Measurements from ENCODE around the gene PLEKHA8.

PLEKHA8 gene, protein sequence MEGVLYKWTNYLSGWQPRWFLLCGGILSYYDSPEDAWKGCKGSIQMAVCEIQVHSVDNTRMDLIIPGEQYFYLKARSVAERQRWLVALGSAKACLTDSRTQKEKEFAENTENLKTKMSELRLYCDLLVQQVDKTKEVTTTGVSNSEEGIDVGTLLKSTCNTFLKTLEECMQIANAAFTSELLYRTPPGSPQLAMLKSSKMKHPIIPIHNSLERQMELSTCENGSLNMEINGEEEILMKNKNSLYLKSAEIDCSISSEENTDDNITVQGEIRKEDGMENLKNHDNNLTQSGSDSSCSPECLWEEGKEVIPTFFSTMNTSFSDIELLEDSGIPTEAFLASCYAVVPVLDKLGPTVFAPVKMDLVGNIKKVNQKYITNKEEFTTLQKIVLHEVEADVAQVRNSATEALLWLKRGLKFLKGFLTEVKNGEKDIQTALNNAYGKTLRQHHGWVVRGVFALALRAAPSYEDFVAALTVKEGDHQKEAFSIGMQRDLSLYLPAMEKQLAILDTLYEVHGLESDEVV

DNA sequence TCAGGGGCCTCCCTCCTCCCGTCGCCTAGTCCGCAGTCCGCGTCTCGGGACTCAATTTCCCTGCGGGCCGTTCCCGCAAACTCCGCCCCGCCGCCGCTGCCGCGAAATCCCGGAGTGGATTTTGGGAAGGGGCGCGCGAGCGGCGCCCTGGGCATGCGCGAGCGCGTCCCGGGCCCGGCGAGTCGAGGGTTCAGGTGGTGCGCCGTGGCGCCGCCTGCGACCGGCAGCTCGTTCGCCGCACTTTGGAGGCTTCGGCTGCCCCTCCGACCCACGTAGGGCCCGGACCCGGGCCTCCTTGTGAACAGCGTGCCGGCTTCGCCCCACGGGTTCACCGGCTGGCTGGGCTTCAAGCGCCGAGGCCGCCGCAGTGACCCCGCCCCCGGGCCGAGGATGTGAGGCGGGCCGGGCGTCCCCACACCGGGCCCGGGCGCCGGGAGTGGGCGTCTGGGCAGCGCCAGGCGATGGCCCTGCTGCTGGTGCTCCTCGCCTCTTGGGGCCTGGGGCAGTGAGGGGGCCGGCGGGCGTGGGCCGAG, at the start of gene PLEKHA8:
PLEKHA8 (plus strand) TSS at position 197 of the 533 bp plus-strand sequence. CDS start 351 bp downstream, outside the sequence.
- DNase-seq, result peak; percentile 82

DNA sequence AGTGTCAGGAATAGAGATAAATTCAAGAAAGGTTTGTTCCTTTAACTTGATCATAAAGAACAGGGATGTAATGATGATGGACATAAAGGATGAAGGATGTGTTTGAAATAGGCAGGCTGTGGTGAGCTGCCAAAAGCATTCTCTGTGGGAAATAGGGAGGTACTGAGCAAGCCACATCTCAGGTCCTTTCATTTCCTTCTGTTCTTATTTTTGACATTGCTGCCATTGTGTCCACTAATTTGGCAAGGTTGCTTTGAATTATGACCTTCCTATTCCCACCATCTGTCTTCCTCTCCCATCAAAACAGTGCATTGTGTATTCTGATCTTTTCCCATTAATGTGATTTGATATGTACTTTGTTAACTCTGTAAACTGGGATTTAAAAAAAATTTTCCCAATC, 48.1 kb upstream of the PLEKHA8 start:
- no peak for DNase-seq

DNA sequence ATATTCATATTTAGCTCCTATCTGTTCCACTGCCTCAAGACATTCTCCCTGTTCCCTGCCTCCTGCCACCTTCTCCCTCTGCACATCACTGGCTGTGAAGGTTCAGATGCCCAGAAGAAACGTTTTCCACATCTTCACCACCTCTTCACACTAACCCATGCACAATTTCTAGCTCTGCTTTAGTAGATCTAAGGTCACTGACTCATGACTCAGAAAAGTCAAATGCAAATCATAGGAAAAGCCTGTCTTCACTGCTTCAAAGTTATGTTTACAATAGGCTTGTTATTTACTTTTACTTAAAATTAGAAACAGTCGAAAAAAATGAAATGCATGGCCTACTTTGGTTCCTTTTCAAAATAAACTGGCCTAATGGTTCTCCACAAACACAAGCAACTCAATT, 41.1 kb upstream of the PLEKHA8 start:
- no peak for DNase-seq

DNA sequence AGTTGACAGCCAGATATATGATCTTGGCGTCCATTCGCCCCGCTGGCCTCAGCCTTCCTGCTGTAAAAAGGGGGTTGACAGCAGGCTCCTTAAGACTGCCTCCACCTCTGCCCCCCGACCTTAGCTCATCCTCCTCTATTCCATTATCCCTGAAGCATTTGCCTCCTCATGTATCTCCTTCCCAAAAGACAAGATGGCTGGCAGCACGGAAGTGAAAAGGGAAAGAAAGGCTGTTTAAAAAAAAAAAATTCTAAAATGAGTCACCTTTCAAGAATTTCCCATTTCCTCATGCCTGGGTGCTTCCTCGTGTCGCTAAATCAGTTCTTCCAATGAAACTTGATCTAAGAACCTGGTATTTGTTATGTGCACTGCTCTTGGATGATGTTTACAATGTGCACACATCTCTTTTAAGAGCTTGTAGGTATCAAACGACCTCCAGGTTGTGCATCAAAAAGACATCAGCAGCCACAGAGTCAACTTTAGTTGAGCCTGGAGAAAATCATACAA, 40.3 kb upstream of the PLEKHA8 start:
- DNase-seq, result no peak

DNA sequence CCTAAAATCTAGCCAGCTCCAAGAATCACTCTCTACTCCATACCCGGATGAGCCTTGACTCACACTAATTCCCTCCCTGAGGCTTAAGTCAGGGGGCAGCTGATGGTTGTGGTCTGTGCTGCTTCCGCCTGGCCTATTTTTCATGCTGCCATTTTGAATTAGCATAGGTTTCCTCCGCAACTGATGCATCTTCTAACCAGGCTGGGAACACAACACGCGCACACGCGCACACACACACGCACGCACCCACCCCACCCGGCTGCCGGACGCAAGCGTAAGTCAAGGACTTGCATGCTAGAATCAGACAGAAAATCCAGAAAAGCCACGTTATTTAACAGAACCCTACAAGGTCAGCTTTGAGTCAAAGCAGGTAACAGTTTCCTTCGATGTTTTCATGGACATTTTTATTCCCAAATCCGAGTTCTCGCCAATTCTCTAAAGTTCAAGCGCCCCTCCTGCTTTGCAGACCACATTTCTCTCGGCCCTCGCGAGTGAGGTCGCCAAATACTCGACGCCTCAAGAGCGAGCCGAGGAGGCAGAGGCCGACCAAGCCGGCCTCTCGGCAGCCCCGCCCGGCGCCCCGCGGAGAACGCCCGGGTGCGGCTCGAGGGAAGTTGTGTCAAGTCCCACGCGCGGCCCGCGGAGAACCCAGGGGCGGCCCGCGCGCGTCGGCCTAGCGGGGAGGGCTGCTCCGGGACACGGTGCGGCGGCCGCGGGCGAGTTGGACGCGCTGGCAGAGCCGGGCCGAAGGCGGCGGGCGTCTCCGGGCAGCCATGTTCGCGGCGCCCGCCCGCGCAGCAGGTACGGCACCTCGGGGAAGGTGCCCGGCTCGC, 39.6 kb upstream of the PLEKHA8 start:
- no peak for DNase-seq

DNA sequence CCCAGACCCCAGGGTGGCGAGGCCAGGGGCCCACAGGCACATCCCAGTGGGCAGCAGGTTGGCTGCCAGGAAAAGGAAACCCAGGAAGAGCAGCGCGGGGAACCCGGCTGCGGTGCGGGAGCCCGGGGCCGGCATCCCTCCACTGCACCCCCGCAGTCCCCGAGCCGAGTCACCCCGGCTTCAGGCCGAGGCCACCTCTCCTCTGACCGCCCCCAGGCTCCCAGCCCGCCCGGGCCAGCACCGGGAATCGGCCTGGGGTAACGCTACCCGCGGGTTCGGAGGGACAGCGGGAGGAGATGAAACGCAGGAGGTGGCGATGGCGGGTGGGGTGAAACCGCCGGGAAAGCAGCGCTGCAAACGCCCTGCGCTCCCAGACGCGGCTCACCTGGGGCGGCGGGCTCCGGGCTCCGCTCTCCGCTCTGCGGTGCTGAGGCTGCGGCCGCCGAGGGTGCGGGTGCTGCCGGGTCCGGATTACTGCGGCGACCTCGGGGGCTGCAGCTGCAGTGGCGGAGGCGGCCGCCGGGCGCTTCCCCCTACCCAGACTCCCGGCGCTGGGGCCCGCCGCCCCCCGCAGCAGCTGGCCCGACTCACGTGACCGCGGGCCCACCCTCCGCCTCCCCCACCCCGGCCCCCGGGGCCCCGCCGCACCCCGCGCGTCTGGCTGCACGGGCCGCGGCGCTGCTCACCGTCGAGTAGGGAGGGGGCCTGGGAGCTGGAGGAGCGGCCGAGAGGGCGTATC, 38.8 kb upstream of the PLEKHA8 start, which contains the start of gene SCRN1:
SCRN1 (minus strand) TSS at position 545 of the 739 bp plus-strand sequence. CDS start 20,734 bp downstream, outside the sequence.
- DNase-seq, result peak; percentile 56

DNA sequence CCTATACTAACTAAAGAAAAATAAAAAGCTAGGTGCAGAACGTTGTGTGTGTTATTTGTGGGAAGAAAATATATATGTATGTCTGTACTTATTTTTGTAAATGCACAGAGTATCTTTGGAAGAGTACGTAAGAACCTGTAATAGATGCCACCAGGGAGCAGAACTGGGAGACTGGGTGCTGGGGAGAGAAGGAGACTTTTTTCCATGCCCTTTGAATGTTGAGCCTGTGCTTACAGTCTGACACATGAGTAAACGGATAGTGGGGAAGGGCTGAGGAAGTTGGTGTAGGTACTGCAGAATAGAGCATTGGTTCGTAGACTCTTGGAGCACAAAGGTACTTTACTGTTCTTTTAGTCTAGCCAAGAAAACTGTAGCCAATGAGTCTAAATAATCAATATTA, 37.3 kb upstream of the PLEKHA8 start:
- no peak for DNase-seq

DNA sequence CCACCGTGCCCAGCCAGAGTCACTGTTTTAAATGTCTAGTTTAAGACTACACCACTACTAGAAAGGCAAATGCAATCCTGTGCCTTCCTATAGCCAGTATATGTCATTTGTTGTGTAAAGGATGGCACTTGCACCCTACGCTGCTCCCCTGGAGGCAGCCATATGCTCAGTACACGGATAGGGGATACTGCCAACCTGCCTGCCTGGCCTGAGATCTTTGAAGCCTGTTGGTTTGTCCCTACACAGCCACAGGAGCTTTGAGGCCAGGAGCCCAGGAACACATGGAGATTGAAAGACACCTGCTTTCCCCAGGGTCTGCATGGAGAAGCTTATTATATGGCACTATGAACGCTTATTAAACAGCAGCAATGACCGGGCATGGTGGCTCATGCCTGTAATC, 36.3 kb upstream of the PLEKHA8 start:
- no peak for DNase-seq

DNA sequence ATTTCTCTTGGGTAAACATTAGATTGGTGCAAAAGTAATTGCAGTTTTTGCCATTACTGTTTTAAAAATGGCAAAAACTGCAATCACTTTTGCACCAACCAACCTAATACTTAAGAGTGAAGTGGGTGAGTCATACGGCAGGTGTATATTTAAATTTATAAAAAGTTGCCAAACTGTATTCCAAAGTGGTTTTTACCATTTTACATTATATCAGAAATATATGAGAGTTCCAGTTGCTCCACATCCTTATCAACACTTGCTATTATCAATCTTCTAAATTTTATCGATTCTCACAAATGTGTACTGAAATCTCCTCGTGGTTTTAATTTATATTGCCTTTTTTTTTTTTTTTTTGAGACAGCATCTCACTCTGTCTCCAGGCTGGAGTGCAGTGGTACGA, 35.1 kb upstream of the PLEKHA8 start:
- DNase-seq, result no peak

DNA sequence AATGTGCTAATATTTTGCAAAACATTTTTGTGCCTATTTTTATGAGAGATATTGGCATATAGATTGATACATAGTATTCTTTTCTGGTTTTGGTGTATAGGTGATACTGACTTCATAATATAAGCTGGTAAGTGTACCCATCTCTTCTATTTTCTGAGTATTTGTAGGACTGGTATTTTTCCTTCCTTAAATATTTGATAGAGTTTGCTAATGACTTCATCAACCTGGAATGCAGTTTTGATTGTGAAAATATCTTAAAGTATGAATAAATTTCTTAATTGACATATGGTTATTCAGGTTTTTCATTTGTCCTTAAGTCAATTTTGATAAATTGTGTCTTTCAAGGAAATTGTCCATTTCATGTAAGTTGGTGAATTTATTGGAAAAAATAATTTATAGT, 32.6 kb upstream of the PLEKHA8 start:
- no peak for DNase-seq

DNA sequence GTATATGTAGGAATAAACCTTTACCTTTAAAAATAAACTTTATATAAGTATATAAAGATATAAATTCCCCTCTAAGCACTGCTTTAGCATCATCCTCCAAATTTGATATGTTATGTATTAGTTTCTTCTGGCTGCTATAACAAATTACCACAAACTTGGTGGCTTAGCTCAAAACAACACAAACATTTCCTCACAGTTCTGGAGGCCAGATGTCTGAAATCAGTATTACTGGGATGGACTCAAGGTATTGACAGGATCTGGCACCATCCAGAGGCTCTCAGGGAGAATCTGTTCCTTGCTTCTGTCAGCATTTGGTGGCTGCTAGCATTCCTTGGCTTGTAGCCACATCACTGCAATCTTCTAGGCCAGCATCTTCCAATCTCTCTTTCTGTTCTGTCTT, 31.9 kb upstream of the PLEKHA8 start:
- DNase-seq, result no peak

DNA sequence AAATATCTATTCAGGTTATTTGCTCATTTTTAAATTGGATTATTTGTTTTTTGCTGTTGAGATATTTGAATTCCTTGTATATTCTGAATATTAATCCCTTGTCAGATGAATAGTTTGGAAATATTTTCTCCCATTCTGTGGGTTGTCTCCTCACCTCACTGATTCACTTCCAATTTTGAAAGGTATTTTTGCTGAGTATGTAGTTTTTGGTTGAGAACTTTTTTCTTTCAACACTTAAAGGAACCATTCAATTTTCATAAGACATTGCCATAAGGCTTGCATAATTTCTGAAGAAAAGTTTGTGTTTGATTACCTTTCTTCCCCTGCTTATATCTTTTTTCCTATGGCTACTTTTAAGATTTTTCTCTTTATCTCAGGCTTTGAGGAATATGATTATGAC, 29.7 kb upstream of the PLEKHA8 start:
- no peak for DNase-seq

DNA sequence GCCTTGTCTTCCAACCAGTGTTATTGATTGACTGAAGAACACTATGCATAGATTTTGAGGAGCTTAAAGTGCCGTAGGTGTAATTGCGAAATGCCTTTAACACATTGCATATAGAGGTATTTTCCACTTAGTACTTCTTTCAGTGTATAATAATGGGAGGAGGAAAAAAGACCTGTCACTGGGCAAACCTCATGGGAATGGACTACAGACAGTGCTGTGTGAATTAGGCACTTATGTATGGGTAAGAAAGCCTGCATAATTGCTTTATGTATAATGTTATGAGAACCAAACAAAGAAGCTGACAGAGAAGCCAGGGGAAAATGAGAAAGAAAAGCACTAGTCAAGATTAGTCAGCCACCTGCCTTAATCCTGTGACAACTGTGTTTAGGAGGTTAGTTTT, 26.2 kb upstream of the PLEKHA8 start:
- DNase-seq, result peak; percentile 94

DNA sequence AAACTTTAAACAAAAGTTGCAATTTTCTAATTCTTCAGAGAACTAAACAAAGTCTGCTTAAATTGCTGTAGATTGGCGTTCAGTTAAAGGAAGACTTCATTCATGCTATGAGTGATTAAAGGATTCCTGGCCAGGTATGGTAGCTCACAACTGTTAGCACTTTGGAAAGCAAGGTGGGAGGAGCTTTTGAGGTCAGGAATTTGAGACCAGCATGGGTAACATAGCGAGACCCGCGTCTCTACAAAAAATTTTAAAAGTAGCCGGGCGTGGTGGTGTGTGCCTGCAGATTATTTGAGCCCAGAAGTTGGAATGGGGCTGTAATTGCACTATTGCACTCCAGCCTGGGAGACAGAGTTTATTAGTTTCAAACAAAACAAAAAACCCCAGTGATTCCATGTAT, 25.1 kb upstream of the PLEKHA8 start:
- DNase-seq, result no peak

DNA sequence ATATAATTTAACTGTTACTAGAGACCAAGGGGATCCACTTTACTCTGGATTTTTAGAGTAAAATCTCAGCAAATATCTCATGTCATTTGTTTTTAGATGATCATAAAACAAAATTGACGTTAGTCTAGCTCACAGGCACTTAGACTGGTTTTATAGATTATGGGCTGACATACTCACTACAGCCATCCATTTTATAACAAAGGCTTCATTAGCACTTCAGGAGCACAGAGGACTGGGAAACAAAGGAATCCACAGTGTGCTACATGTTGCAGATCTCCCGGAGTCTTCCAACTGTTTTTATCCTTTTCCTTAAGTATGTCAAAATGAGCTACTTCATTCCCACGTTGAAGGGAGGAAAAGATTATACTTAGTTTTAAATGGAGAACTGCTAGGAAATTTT, 22.7 kb upstream of the PLEKHA8 start:
- no peak for DNase-seq

DNA sequence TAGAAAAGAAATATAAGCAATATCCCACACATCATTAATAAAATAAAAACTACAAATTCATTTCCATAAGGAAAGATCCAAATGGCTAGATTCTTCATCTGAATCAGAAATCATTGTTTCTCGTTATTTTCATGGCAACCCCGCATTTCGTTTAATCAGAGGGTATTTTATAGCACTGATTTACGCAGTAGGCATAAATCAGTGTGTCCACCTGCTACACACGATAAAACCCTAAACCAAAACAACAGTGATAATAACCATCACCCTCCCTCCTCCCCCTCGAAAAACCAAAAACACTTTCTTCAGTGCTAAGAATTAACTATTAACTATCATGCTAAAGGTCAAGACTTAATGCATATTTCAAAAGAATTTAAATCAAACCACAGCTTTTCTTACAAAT, 18.2 kb upstream of the PLEKHA8 start:
- no peak for DNase-seq

DNA sequence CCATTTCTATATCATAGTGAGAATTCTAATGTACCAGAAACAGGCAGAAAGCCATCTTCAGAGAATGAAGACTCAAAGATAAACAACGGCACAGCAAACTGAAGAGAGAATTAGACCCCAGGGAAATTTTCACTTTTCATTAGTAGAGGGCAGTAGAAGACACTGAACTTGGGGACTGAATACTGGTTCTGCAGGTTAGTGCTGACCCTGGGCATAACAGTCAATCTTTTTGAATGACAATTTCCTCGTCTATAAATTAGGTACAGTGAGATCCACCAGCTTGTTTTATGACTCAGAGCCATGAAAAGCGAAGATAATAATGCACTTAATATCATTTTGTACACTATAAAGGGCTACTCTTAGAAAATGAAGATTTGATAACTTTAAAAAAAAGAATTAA, 15.5 kb upstream of the PLEKHA8 start:
- DNase-seq, result no peak

DNA sequence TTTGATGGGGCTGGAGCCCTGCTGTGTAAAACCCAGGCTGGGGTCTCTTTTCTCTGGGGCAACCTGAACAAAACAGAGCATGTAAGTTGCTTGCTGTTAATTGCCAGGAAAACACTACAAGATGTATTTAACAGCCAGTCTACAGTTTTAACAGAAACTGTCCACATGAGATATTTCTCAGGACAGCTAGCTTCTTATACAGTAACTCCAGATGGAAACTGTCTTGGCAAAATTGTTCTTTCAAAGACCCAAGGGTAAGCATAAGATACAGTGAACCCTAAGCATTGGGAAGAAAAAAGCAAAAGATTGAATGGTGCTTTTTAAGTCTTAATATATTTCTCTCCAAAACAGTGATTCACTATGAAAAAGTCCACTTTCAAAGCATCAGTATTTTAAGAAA, 9.8 kb upstream of the PLEKHA8 start:
- DNase-seq, result no peak

DNA sequence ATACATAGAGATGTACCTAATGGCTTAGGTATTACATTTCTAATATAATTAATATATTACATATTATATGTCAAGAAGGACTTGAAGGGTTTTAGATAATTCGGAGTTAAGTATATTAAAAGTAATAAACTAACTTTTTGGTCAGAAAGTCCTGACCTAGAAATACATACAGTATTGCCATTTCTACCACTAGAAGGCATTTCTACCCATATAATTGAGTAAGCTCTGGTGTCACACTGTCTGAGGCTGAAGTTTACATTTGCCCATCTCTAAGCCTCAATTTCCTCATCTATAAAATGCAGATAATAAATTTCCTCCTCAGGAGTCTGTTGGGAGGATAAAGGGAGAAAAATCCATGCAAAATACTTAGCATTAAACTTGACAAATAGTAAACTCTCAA, 8.8 kb upstream of the PLEKHA8 start:
- no peak for DNase-seq

DNA sequence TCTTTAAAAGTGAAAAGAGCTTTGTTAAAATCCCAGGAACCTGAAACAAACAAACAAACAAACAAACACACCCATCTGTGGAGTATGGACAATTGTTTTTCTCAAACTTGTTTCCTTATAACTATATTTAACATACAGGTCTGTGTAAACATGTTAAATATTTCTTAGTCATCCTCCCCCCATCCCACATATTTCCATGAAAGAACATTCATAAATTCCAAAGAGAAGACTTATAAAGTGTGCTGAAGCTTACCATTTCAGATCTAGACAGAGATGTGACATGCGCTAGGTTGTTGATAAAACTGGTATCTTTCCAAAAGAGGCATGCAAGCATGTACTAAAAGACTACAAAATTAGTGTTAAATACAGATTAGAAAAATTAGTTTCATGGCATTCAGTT, 8.3 kb upstream of the PLEKHA8 start:
- no peak for DNase-seq

DNA sequence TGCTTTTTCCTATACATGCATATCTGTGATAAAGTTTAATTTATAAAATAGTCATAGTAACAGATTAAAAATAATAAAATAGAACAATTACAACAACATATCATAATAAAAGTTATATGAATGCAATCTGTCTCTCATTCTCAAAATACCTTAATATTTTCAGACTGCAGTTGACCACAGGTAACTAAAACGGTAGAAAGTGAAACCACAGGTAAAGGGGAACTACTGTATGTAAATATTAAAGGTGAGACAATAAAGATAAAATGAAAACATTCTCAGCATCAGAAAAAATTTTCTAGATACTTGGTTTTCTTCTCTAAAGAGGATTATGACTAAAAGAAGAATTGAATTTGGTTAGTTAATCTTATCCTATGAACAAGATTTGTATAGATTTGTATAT, 7.7 kb upstream of the PLEKHA8 start:
- DNase-seq, result no peak

DNA sequence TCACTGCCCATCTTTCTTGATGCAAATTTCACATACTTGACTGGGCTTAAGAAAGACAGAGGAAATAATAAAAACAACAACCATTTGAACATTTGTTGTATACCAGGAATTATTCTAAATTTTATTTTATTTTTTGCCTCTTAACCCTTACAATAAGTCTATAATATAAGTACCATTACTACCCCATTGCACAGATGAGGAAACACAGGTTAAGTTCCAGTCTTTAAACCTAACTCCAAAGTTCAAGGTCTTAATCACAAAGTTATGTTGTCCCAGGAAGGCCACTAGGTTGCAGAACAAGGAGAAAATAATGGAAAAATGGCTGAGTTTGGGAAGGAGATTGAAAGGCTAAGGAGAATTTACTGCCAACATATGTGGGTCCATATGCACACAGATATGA, 5.2 kb upstream of the PLEKHA8 start:
- no peak for DNase-seq

DNA sequence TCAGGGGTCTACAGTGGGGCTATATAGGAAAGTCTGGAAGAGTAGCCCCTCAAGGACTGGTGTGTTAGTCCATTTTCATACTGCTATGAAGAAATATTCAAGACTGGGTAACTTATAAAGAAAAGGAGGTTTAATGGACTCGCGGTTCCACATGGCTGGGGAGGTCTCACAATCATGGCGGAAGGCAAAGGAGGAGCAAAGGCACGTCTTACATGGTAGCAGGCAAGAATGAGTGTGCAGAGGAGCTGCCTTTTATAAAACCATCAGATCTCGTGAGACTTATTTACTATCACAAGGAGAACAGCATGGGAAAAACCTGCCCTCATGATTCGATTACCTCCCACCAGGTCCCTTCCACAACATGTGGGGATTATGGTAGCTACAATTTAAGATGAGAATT, 4.7 kb upstream of the PLEKHA8 start:
- DNase-seq, result no peak

Data from NCI-H1436 (cell line).